Measurements from ENCODE around the gene FAM222A.

The FAM222A gene

DNA sequence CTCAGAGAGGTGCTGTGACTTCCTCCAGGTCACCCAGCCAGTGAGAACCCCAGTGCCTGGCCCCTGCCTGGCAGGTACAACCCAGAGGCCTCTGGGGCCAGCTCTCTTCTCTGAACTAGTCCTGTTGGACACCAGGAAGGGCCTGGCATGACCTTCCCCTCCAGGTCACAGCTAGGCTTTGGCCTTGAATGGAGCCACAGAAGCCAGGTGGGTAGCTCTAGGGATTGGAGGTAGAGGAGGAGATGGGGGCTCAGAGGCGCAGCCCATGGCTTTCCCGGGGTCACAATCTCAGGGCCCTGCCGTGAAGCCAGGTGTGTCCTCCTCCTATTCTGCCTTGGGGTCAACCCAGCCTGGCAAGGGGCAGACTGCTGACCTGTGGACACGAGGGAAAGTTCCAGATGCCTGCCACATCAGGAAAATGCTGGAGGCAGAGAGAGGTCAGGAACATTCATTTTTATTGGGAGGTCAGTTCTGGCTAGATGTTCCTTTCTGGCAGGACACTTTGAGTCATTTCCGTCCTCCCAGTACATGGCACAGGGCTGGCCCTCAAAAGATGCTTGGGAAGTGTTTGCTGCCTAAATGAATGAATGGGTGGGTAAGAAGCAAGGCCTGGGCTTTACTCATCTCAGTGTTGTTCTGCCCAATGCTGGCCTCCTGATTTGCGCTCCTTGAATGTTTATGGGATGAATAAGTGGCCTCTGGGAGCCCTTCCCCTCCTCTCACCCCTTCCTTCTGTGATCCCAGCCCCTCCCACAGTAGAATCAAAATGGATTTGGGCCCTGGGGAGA lies 25.4 kb downstream of the FAM222A start:
- DNase-seq = no peak

DNA sequence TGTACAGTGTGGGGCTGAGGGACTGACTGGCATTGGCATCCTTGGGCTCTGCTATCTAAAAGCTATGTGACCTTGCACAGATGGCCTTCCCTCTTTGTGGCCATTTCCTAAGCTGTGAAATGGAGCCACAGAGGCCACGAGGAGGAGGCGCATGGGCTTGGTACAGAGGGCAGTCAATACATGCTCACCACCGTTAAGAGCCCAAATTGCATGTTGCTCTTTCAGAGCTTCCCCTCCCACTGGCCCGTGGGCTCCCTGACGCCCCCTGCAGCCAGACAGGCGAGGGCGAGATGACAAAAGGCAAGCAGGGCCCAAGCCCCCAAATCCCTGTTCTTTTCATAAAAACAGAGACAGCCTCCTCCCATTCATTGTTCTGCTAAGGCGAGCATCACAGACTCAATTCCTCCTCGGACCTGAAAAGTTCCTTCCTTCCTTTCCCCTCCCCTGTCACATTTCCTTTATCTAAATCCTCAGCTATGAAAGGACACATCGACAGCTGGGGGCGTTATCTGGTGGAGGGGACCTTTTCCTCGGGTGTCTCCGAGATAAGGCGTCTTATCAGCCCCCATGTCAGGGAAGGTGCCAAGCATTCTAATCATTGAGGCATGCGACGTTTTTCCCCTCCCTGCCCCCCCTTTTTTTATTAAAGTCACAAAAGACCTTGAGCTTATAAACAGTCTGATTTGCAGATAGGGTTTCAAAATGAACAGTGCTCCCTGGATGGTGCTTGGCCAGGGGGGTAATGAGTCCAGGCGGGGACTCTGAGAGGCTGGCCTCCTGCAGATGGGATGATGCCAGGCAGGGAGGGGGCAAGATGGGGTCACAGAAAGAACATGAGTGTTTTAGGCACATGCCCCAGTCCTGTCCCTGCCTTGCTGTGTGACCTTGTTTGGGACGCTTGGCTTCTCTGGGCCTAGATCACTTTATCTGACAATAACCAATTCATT lies 26.4 kb downstream of the FAM222A start:
- peak; percentile 57 for DNase-seq

DNA sequence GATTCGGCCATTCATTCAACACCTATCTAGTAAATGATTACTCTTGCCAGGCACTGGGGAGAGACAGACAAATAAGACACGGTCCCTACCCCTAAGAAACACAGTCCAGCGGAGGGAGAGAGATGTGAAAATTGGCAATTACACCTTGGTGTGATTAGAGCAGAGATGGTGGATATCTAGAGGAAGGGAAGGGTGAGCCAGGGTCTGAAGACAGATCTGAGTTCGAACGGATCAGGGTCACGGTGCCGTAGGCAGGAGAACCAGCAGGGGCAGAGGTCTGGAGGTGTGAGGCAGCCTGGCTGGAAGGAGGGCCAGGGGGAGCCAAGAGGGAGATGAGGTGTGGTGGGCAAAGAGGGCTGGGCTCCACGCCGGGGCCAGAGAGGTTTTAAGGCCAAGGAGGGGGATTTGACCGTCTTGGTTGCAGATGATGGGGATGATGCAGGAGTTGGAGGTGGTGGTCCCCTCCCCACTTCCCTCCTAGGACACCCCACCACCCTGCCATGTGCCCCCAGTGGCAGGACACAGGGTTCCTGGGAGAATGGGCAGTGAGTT lies 27.1 kb downstream of the FAM222A start:
- no peak for DNase-seq

DNA sequence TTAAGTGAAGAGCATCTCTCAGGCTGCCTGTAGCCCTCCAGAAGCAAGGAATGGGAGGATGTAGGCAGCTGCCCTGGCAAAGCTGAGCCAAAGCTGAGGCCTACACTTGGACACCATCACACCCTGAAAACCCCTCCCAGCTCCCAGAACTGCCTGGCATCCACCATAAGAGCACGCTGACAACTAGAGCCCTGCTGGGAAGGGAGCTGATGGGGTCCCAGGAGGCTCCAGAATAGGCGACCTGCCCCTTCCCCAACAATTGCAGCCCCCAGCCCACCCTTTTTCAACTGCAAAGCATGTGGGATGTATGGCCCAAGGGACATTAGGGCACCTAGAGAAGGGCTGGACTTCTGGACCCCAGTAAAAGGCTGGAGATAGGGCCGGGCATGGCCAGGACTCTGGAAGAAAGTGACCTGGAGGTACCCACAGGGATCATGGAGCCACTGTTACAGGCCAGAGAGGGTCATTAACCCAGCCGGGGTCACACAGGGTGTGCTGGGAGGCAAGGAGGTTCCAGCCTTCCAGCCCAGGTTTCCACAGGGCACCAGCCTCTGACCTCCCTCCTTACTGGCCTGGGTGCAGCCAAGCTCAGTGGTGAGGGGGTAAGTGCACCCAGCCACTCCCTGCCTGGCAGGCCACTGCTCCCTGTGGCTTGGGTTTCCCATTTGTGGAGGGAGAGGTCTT lies 27.8 kb downstream of the FAM222A start:
- no peak for DNase-seq

DNA sequence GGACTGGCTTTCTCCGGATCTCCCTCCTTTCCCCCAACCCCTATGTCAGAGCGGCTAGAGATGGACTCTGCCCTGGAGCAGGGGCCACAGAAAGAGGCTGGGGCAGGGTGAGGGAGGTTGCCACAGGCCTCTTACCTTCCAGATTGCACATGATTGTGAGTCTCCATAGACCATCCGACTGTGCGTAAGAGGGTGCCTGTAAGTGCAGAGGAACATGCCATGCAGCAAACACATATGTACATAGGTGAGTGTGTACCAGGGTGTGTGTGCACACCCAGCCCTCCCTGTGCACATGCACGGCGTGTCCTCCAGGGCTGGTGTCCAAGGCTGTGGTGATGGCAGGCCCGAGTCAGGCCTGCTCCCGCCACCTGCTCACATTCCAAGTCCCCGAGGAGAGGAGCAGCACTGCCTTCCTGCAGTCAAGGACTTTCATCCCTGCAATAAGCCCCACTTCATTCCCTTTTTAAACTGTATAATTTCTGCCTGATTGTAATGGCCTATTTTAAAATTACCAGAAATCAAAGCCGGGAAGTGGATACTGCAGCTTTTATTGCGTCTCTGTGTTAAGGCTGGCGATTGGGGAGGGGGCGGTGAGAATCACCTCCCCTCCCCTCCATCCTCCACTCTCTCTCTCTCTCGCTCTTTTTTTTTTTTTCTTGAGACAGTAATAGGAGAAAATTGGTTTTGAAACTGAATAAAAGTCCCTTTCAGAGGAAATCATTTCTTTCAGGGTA lies 28.5 kb downstream of the FAM222A start:
- DNase-seq = no peak

DNA sequence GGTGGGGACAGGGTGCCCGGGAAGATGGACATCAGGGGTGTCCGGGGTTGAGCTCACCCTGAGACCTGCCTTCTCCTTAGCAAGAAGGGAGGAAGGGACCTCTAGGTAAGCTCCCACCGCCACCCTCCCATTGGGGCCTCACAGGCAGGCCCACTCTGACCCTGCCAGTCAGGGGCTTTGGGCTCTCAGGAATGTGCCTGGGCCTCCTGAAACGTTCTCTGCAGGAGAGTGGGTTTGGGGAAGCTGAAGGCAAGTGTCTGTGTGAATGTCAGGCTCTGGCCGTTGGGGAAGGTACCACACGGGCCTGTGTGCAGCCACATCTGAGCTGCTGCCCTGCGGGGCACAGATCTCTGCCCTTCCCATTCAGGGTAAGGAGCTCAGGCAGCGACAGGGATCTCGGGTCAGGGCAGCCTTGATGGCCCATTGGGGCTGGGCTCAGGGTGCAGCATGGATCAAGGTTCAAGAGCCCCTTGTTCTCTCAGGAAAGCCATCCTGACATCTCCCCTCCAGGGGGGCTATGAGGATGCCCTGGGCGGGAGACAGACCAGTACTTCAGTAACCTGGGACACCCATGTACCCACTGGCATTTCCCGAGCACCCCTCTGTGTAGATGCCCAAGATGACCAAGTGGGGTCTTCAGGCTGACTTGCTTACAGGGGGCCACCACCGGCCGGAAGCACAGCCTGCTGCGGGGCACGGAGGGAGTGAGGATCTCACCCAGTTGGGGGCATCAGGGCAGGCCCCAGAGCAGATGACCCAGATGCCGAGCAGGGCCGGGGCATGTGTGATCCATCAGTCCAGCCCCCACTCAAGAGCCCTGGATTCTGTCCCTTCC lies 29.7 kb downstream of the FAM222A start:
- DNase-seq = no peak

DNA sequence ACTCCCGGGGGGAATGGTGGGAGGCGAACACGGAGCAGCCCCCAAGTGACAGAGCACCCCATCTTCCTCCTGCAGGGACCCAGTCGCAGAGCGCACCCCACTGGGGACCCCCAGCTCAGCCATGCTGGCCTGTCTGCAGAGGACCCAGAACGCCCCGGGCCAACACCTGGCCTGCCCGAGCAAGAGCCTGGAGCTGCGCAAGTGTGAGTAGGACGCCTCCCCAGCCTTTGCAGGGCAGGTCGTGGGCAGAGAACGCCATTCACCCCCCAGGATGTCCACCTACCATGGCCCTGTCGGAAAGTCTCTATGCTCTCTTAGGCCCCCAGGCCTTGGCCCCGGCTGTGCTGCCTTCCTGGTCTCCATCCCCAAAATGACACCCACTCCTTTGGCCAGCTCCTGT lies 30.4 kb downstream of the FAM222A start:
- no peak for DNase-seq

DNA sequence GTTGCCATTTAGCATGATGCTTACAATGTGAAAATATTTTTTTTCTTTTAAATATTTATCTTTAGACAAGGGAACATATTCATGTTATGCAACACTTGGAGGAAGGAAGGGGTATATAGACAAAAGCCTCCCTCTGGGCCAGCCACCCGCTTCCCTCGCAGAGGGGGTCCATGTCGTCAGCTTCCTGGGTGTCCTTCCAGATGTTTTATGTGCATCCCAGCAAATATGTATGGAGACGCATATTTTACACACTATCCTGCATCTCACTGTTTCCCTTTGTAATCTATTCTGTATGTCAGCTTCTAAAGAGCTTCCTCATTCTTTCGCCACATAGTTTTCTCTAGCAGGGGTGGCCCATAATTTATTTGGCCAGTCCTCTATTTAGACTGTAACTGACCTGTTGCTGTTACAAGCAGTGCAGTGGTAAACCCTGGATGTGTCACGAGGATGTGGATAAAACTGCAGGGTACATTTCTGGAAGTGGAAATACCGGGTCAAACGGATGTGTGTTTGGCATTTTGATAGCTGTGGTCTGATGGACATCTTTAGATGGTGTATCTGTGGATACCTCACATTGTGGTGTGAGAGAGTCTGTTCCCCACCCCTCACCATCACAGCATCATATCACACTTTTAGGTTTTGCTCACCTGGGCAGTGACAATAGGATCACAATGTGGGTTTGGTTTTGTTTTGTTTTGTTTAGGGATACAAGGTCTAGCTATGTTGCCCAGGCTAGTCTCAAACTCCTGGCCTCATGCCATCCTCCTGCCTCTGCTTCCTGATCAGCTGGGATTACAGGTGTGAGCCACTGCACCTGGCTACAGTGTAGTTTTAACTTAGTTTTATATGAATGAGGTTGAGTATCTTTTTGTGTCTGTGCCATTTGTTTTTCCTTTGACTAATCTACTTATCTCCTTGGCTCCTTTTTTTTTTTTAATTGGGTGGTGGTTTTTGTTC lies 31.6 kb downstream of the FAM222A start:
- DNase-seq = peak; percentile 32

DNA sequence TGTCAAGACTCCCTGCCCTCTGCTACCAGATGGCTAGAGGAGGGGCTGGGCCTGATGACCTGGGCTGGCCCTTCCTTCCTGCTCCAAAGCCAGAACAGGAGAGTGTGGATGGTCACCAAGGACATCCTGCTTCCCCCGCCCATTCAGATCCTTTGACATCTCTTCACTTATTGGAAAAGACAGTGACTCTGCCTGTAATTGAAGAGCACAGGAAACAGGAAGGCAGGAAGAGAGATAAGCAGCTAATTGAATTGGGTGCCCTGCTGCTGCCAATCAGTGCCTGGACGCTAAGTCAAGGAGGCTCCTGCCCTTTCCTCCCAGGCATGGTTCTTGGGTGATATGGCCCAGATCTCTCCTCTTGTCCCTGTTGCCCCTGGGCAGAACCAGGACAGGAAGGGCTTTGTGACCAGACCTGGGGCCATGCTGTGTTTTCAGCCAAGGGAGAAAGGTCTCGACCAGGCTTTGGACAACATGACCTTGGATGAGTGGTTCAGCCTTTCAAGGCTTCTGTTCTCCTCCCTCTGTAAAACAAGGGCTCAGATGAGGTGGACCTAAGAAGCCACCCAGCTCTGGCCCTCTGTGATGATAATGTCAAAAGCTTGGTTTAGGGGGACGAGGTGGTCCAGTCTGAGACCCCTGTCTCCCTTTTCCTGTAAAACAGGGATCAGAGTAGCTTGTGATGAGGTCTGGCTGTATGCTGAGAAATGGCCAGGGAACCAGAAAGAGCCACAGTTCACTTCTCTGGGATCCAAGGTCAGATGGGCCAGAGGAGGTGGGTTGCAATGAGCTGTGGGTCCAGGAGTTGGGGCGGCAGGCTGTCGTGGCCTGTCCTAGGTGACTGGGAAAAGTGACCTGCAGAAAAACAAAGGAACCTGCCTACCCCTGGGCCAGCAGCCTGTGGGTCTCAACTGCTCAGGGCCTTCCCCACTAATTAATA lies 38.8 kb downstream of the FAM222A start:
- DNase-seq = no peak

DNA sequence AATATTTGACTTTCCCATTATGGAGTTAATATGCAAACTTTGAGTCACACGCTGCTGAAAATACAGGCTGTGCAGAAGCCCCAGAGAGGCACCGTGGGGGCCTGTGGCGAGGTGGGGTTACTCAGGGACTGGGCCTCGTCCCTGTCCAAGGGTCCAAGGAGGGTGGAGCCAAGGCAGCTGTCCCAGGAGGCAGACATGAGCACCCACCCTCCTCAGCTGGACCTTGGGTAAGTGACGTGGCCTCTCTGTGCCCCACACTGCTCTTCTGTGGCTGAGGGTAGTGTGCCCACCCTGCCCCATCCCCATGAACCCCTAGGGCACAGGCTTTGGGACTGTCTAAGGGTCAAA lies 39.4 kb downstream of the FAM222A start:
- no peak for DNase-seq

DNA sequence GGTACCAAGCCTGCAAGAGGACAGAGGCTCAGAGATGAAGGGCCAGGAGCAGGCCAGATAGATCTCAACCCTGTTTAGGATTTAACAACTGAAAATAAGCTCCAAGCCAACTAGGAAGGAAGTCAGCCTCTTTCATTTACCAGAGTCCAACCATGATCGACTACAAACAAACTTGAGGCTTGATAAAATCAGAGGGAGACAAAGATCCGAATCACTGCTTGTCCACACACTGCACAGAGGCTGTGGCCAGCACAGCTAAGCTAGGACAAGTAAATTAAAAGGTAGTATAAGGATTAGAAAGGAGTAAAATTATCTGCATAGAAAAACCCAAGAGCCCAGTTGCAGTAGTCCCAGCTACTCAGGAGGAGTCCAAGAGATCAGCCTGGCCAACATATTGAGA lies 40.3 kb downstream of the FAM222A start:
- DNase-seq = no peak

DNA sequence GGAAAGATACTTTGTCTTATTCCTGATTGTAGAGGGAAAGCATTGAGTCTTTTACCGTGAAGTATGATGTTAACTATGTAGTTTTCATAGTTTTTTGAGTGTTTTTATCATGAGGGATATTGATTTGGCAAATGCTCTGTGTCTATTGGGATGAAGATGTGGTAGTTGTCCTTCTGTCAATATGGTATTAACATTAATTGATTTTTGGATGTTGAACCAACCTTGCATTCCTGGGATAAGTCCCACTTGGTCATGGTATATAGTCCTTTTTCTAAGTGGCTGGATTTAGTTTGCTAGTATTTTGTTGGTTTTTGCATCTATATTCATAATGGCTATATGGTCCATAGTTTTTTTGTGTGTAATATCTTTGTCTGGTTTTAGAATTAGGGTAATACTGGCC lies 42.8 kb downstream of the FAM222A start:
- DNase-seq = no peak

DNA sequence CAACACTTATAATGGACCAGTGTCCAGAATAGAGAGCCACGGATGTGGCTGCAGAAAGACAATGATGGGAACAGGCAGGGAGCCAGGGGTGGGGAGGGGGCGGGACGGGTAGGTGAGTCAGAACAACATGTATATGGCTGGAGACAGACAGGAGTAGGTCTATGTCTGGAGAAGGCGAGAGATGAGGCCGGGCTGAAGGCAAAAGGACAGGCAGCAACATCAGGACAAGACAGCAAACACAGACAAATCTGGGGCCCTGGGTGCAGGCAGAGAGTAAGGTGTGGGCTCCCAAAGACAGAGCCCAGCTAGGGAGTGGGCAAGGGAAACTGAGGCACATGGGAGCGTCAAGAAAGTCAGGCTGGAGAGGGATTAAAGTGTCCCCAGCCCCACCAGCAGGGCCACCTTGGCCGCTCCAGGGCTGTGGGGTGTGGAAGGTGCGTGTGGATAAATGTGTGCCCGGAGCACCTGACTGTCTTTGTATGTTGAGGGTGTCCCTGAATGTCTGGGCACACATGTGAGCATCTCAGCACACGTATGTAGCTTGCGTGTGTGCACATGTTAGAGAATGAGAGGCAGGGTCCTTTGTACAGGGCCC lies 44.1 kb downstream of the FAM222A start:
- no peak for DNase-seq

DNA sequence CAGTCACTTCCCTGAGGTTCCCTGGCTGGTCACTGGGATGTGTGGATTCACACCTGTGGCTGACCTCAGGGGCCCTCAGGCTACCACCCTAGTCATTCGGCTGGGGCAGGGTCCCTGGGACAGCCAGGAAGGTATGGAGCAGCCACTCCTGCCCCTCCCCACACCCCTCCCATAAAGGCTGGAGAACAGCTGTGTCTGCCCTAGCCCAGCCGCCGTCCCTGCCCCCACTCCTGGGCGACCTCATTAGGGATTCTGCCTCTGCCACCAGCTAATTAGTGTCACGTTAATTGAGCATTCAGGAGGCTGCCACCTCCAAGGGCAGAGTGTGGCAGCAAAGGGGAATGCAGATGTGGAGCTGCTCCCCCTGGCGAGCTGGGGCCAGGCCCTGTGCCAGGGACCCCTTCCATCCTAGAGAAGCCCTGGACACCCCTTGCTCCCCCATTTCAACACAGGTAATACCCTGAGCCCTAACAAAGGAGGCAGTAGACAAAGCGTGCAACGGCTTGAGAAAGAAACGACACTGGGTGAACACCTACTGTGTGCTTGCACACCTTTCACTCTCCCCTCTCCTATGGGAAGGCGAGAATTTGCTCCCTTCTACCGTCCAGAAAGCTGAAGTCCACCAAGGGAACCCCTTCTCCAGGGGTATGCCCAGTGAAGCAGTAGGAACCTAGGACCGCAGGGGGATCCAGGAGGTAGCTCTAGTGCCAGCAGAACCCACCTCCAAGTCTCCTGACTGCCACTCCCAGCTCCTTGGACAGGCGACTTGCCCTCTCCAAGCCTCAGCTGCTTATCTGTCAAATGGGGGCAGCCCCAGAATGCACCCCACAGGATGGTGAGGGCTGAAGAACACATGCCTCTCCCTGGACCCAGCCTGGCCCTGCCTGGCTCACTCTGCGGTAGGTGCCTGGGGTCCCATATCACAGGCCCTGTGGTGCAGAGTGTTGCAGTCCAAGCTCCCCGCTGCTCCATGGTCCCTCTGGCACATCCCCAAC lies 45.1 kb downstream of the FAM222A start:
- peak; percentile 72 for DNase-seq

DNA sequence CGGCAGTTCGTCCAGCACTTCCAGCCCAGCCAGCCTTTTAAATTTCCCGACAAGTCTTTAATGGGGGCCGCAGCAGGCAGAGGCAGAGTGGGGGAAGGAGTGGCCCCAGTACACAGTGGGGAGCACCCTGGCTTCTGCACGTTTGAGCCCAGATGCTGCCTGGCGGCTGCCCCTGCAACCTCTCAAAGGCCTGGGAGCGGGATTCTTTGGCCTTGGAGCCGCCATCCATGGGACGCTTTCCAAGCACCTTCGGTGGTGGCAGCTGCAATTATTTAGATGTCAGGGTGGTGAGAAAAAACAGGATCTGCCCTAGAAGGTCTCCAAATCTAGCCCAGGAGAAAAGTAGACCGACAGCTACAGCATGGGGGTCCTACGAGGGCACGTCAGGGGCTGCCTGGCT lies 46.0 kb downstream of the FAM222A start:
- no peak for DNase-seq

DNA sequence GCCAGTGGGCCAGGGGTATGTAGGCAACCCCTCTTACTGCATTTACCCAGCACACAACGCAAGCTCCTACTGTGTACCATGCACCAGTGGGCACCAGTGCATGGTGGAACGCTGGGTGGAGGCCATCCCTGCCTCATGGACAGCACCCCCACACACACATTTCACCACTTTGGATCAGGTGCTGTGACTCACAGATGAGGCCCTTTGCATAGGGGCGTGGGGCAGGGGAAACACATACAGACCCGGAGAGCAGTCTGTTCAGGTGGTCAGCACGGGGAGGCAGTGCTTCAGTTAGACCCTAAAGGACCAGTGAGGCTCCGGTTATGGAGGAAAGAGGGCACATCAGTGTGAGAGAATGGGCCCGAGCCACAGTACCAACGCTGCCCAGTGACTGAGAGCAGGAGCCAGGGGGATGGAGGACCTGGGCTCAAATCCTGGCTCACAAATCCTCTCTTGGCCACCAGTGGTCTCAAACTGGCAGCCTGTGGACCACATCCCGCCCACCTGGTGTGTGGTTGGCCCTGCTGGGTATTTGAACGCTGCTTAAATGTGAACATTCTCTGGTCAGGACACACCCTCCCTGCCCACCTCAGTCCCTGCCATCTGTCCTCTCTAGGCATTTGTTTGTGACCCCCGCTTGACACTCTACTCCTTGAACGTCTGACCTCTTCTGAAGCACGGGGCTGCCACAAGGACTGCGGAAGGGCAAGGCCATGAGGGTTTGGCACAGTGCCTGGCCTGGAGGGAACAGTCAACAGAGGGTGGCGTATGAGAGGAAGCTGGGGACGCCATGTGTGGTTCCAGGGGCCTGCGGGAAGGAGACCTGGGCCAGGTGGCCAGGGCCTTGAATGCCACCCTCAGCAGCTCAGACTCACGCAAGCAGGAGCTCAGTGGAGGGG lies 46.7 kb downstream of the FAM222A start:
- DNase-seq = peak; percentile 54

Measured in NCI-H69 (cell line).